Measurements from ENCODE around the gene PFN3.
"Not testable (repeated sequence)": the region's sequence is repeated elsewhere in the genome, so short reads cannot be mapped to it uniquely, and the experiment has no call there.

Gene PFN3

GRCh38 chr5:177425196-177425800 lies 24.8 kb upstream of the PFN3 start:
- DNase-seq, result no peak

- no peak for DNase-seq
Observed at GRCh38 chr5:177423671-177424070, 23.2 kb upstream of the PFN3 start.

- no peak for DNase-seq
Observed at GRCh38 chr5:177421062-177421798, 20.8 kb upstream of the PFN3 start.

- not testable (repeated sequence) for DNase-seq
Observed at GRCh38 chr5:177420472-177420871, 20.0 kb upstream of the PFN3 start.

DNA sequence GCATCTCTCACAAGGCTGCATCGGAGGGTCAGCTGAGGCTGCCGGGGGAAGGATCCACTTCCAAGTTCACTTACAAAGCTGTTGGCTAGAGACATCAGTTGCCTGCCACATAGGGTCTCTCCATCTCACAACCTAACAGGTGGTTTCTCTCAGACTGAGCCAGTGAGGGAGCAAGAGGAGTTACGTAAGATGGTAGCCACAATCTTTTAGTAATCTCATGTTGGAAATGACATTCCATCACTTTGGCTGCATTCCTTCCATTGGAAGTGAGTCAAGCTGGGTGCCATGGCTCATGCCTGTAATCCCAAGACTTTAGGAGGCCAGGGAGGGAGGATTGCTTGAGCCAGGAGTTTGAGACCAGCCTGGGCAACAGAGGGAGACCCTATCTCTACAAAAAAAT lies 18.6 kb upstream of the PFN3 start:
- no peak for DNase-seq

DNA sequence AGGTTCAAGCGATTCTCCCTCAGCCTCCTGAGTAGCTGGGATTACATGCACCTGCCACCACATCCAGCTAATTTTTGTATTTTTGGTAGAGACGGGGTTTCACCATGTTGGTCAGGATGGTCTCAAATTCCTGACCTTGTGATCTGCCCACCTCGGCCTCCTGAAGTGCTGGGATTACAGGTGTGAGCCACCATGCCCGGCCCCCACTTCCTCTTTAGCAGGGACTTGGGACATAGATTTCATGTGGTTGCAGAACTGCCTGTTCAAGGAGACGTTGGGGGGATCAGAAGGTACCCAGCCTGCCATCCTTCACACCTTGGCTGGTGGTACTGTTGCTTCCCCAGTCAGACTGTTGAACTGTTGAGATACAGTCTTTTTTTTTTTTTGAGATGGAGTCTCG lies 16.6 kb upstream of the PFN3 start:
- DNase-seq, result not testable (repeated sequence)

GRCh38 chr5:177414481-177414880 lies 14.0 kb upstream of the PFN3 start:
- no peak for DNase-seq

DNA sequence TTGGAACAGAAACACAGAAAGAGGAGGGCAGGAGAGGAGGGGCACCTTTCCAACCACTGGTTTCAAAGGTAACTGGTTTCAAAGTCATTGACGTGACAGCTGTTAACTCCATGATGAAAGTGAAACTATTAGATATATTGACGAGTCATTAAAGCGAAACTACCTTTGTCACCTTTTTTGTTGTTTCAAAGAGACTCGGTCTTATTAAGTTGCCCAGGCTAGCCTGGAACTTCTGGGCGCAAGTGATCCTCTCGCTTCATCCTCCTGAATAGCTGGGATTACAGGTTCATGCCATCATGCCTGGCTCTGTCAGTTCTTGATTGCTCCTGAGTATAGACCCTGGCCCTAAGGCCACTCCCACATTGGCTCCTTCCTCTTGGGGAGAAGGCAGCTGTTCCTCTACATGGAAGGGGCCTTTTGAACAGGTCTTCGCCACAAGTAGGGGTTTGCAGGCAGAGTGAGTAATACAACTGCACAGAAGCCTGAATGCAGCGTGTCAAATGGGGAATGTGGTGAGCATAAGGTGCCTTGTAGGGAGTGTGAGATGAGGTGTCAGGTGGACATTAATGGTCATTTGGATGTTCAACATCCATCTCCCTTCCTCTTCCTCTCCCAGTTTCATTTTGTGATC lies 12.3 kb upstream of the PFN3 start:
- DNase-seq, result no peak

GRCh38 chr5:177410575-177410974 lies 10.1 kb upstream of the PFN3 start:
- DNase-seq, result no peak

DNA sequence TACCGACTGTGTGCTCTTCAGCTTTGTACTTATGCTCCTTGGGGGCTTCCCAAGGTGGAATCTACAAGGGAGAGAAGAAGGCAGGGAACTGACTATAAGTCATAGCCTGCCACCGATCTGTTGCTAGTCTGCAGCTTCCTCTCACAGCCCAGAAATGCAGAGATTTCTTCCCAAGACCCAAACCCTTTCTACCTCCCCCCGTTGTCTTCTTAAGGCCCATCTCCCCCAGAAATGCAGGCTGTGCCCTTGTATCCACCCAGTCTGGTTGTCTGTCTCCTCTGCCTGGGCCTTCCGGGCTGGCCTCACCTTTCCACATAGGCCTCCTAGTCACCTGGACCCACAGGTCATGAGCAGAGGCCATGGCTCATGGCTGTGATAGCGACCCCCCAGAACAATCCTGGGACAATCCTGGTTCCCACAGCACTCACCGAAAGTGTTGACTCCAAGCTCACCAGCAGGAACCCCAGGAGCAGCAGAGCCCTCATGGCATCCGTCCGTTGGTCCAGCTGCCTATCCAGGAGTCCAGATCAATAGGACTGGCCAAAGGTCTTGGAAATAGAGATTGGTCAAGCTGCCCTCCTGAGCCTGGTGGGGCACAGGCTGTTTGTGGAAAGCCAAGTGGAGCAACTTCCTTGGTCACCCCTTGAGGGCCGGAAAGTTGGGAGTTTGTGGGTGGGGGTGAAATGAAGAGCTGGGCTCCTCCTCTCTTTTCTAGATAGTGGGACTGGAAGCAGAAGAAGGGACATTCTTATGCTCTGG lies 8.8 kb upstream of the PFN3 start, which contains the start of gene F12:
TSS of gene F12 (minus strand) at position 522 of the 759 bp plus-strand sequence. CDS start at position 485, 37 bp downstream.
- DNase-seq, result no peak

DNA sequence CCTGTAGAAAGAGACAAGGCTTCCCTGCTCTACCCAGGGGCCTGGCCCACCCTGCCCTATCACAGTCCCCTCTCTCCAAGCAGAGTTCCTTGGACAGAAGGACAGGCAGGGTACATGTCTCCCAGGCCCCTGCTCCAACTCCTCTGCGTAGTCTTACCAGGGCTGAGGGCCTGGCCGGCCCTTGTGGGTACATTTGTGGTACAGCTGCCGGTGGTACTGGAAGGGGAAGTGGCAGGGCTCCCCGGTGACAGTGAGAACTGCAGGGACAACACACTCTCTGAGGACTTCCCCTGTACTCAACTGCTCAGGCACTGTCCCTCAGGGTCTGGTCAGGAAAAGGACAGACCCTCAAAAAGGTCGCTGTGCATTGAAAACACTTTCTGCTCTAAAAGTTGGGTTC lies 5.3 kb upstream of the PFN3 start:
- DNase-seq, result peak; percentile 63

- no peak for DNase-seq
Observed at GRCh38 chr5:177405312-177405711, 4.9 kb upstream of the PFN3 start.

GRCh38 chr5:177404641-177405179 lies 4.2 kb upstream of the PFN3 start:
- DNase-seq, result no peak

DNA sequence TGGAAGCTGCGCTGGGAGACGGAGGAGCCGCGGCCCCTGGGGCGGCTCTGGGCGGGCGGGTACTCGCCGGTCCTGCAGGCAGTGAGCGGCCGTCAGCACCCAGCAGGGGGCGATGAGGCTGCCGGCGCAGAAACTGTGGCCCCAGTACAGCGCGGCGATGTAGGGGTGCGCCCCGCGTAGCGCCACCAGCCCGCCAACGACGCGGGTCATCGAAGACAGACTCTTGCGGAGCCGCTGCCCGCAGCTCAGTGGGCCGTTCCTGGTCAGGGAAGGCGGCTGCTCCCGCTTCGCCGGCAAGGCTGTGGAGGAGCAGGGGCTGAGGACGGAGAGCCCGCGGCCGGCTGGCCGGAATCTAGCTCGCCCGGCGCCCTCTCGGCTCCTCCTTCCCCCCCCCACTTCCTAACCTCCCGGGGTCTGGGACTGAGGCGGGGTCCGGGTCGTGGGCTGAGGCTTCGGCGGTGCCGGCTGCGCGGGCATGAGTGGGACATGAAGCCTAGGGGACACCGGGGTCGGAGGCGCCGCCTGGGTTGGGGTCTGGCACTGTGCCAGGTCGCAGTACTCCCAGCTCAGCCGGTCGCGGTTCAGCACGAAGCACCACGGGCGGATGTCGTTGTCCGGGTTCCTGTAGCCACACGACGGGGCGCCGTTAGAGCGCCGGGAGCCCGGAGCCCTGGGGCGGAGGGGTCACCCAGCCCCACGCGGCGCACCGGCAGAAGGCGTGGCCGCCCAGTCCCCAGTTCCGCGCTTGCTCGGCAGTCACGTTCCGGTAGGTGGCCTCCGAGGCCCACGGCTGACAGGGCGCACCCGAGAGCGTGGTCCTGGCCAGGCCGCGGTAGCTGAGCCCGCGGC lies 3.6 kb upstream of the PFN3 start:
- peak; percentile 91 for DNase-seq

DNA sequence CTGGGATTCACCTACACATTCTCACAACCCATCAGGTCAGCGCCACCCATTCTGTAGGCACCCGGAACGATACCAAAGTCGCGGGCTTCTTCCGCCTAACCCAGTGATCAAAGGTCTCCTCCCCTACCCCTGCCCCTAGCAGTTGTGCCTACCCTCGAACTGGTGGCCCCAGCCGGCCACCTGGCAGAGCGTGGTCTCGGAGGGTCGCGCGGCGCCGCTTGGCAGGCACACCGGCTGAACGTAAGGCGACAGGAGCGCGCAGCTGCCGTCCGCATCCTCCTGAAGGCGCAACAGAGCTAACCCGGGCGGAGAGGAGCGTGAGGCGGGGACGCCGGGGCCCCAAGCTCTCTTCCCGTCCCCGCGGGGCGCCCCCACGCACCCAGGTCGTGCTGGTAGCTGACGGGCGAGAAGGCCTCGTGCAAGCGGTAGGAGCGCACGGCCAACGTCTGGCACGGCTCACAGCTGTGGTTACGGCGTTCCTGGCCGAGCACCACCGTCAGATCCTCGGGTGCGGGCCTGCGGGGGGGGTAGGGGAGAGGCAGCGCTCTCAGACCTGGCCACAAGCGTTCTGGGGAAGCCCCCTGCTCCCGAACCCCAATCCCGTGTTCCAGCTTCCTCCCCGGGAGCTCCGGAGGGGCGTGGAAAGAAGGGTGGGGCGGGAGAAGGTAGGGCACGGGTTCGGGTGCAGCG lies 2.8 kb upstream of the PFN3 start:
- no peak for DNase-seq

DNA sequence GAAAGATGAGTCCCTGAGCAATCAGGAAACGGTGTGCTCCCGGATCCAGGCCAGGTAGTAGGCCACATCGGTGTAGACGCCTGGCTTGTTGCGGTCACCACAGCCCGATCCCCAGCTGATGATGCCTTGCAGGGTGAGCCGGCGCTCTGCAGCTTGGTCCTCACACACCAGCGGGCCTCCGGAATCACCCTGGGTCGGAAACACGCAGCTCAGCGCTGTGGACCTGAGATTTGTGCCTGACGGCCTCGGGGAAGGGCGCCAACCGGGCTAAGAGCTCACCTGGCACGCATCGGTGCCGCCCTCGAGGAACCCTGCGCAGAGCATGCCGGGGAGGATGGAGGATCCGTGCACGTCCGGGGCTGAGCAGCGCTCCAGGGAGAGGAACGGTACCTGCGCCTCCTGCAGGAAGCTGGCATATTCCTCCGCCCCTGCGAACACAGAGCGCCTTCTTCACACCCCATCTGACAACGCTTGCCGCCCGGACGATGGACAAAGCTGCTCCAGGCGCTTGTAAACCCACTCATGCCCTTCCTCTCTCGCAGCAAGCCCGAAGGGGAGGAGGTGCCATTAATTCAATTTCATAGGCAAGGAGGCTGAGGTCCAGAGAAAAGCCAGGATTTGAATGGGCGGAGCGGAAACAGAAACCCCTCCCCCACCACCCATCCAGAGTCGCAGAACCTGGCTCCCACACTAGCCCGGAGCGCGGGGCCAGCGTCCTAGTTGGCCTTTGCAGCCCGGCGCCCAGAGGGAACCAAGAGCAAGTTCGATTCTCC lies 2.0 kb upstream of the PFN3 start:
- peak; percentile 43 for DNase-seq

GRCh38 chr5:177397875-177398390 lies 2.5 kb downstream of the PFN3 start:
- DNase-seq, result no peak

DNA sequence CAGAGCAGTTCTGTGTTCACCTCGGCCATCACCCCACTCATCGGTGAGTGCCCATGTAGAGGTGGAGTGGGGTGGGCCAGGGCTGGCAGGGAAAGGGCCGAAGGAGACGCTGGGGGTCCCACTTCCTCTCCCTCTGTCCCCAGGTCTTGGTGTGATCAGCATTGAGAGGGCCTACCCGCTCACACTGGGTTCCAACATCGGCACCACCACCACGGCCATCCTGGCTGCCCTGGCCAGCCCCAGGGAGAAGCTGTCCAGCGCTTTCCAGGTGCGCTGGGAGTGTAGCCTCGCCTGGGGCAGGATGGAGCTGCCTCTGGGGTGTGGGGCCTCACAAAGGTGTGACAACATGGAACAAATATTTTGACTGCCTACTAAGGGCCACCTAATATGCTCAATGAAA lies 3.7 kb downstream of the PFN3 start:
- no peak for DNase-seq

DNA sequence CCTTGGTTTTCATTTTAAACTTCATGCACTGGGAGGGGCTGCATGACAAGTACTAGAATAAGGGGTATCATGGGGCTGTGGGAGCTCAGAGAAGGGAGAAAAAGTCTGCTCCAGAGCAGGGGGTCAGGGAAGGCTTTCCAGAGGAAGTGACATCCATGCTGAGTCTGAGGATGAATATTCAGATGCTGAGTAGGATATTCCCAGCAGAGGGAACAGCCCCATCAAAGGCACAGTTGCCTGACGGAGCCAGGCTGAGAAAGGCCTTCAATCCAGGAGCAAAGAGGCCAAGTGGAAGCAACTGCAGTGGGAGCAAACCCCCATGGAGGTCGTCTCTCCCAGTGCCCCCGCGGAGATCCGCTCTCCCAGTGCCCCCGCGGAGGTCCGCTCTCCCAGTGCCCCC lies 4.4 kb downstream of the PFN3 start:
- no peak for DNase-seq

GRCh38 chr5:177393990-177394389 lies 6.5 kb downstream of the PFN3 start:
- no peak for DNase-seq

All from suppressor macrophage treated with lipopolysaccharide for 4 hours (primary cell).